Common myeloid progenitor, CD34-positive (primary cell): Measurements from ENCODE around the gene LPP.

Source experiments
- CTCF ChIA-PET: fragments of 350-600 bp; sonication (Branson Sonifier 250); formaldehyde crosslinking; loops from one replicate; lab custom pipeline; 2021; ENCODE audit warnings: antibody characterized with exemption; lab: Charles Lee
- POLR2A ChIA-PET: fragments of 350-600 bp; sonication (Branson Sonifier 250); formaldehyde crosslinking; loops from one replicate; lab custom pipeline; 2021; ENCODE audit warnings: antibody characterized with exemption; lab: Charles Lee
- DNase-seq, 3 donors: peaks; one replicate each; pipeline versions ENCODE4 v3.0.0 to v3.0.0-alpha.2; 2013
- H3K27ac ChIP-seq, 2 experiments: 1 replicate in 1 of 2; 2 replicates in 1 of 2; pipeline ENCODE4 v1.7.0; 2013; ENCODE audit warnings: inconsistent platforms in 2 of 2, low read length in 2 of 2, mild to moderate bottlenecking in 2 of 2, low read depth in 1 of 2, moderate library complexity in 1 of 2; ENCODE audit not compliant: severe bottlenecking in 2 of 2, insufficient read depth in 1 of 2, poor library complexity in 1 of 2
- H3K27me3 ChIP-seq, 5 experiments: replicated peaks in 2 of 5; 1 replicate in 3 of 5; 2 replicates in 2 of 5; pipeline versions ENCODE4 v1.6.1 to v1.7.0; 2013; ENCODE audit warnings: low read length in 4 of 5, mild to moderate bottlenecking in 2 of 5, moderate library complexity in 2 of 5, inconsistent platforms in 1 of 5; ENCODE audit not compliant: insufficient read depth in 5 of 5, control insufficient read depth in 4 of 5
- H3K36me3 ChIP-seq, 4 experiments: 1 replicate in 2 of 4; 2 replicates in 2 of 4; pipeline versions ENCODE4 v1.6.1 to v1.7.0; 2013; ENCODE audit warnings: low read length in 3 of 4, control low read depth in 1 of 4, mild to moderate bottlenecking in 1 of 4; ENCODE audit not compliant: control insufficient read depth in 4 of 4, insufficient read depth in 4 of 4
- H3K4me1 ChIP-seq, 4 experiments: 1 replicate in 3 of 4; 2 replicates in 1 of 4; pipeline versions ENCODE4 v1.6.1 to v1.7.1; 2013; ENCODE audit warnings: low read length in 3 of 4, mild to moderate bottlenecking in 3 of 4, control low read depth in 1 of 4, inconsistent platforms in 1 of 4, moderate library complexity in 1 of 4; ENCODE audit not compliant: control insufficient read depth in 4 of 4, insufficient read depth in 4 of 4; ENCODE audit errors: control extremely low read depth in 1 of 4
- H3K4me3 ChIP-seq, 7 experiments: 1 replicate in 4 of 7; 2 replicates in 3 of 7; pipeline versions ENCODE4 v1.5.1 to v1.7.0; 2013; ENCODE audit warnings: mild to moderate bottlenecking in 7 of 7, low read length in 6 of 7, moderate library complexity in 6 of 7, inconsistent platforms in 2 of 7, low read depth in 2 of 7, control low read depth in 1 of 7; ENCODE audit not compliant: insufficient read depth in 4 of 7, control insufficient read depth in 1 of 7; ENCODE audit errors: extremely low read depth in 1 of 7
- H3K9me3 ChIP-seq, 5 experiments: 1 replicate in 4 of 5; 2 replicates in 1 of 5; pipeline versions ENCODE4 v1.6.1 to v1.7.1; 2013; ENCODE audit warnings: low read length in 4 of 5, mild to moderate bottlenecking in 2 of 5, inconsistent platforms in 1 of 5, low read depth in 1 of 5, moderate library complexity in 1 of 5; ENCODE audit not compliant: control insufficient read depth in 4 of 5, insufficient read depth in 2 of 5; ENCODE audit errors: control extremely low read depth in 1 of 5
- WGBS: methylation state at CpG from one replicate; pipeline ENCODE4 v1.1.5; 2013; ENCODE audit not compliant: insufficient coverage; 5-methylcytosine and 5-hydroxymethylcytosine counted together

LPP gene

GRCh38 chr3:188854772-188855149 is 700.8 kb downstream of the LPP start:
- CTCF ChIA-PET, result no interaction called here
- POLR2A ChIA-PET, result no interaction called here
- no peaks in the 10 kb centered on the region for H3K4me1 ChIP-seq
- DNase-seq, result no peak
- no peak overlapping the region for H3K27ac ChIP-seq
- peaks cover 0 to 3% (median 0%) of the 10 kb centered on the region in 5 experiments for H3K9me3 ChIP-seq
- no peaks in the 10 kb centered on the region for H3K27me3 ChIP-seq
- H3K4me3 ChIP-seq, result no peak overlapping the region
- no peaks in the 10 kb centered on the region for H3K36me3 ChIP-seq

- Histone ChIP-seq H3K27ac (no peak overlapping the region), H3K36me3 (no peaks in the 10 kb centered on the region), H3K4me1 (no peaks in the 10 kb centered on the region), H3K9me3 (peaks cover 0 to 3% (median 0%) of the 10 kb centered on the region in 5 experiments), H3K27me3 (no peaks in the 10 kb centered on the region), H3K4me3 (no peak overlapping the region)
- CTCF ChIA-PET, result interaction anchor here (0.6 kb wide), 1 partner anchor 100 kb away, joined by 4 read pairs; no protein-coding TSS in a partner anchor
- WGBS, result 92% methylated on average over 2 of the region's 3 CpGs
- POLR2A ChIA-PET, result no interaction called here
- no peak for DNase-seq
Measured at GRCh38 chr3:188855675-188856074, 701.7 kb downstream of the LPP start.

DNA sequence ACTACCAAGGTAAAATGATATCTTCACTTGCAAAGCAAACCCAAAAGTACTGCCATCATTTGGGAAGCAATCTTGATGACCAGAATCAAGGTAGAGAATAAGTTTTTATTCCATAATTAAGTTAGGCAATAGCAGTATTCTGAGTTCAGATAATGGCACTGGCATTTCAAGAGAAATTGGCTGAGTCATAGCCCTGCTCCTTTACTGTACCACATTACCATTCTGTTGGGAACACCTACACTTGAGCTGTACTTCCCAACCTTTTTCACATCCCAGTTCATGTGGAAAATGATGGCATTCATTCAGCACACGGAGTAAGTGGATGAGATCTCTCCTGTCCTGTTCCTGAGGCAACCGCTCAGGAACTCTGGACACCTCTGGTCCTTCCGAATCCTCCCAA is 706.2 kb downstream of the LPP start:
- Histone ChIP-seq H3K27ac (no peak overlapping the region), H3K9me3 (peaks cover 0 to 1% (median 0%) of the 10 kb centered on the region in 5 experiments), H3K4me1 (no peaks in the 10 kb centered on the region), H3K27me3 (no peaks in the 10 kb centered on the region), H3K36me3 (no peaks in the 10 kb centered on the region), H3K4me3 (no peak overlapping the region)
- WGBS, result 100% methylated on average over 1 of the region's 3 CpGs
- ChIA-PET CTCF (no interaction called here), POLR2A (no interaction called here)
- DNase-seq, result no peak

DNA sequence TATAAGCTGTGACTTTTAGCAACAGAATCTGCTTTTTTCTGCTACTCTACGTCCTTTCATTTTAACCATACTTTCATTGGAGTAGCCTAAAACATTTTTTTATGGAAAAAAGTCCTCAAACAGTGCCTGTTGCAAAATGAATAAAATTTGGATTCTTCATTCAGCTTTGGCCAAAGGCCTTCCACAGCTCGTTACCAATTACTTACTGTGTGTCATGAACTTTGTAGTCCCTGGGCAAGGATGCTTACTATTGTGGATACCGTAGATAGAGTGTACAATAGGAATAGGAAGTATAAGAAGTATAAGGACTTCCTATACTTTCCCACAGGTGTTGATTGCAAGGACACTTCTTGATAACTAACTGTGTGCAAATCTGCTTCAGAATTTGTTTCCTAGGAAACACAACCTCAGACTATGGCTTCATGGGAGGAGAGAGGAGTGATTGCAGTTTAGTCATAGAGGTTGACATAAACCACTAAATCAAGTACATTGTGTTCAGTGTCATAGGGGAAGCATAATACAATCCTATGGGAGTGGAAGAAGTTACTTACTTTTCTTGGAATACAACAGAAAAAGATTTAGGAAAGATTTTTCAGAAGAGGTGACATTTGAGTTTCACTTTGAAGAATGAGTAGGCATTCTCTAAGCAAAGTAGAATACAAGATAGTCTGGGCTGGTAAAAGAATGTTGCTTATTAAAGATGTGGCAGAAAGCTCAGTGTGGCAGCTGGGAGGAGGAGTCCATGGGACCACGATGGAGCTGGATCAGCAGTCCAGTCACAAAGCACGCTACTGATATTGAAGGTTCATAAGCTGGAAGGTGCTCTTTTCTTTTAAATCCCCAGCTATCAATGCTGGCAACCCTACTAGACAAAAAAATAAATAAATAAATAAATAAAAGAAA is 708.1 kb downstream of the LPP start:
- POLR2A ChIA-PET, result no interaction called here
- peaks cover 0 to 5% (median 2%) of the 10 kb centered on the region in 4 experiments for H3K36me3 ChIP-seq
- H3K4me3 ChIP-seq, result no peak overlapping the region
- no peaks in the 10 kb centered on the region for H3K27me3 ChIP-seq
- 87% methylated on average over 3 of the region's 5 CpGs for WGBS
- CTCF ChIA-PET, result no interaction called here
- no peak overlapping the region for H3K27ac ChIP-seq
- H3K4me1 ChIP-seq, result no peaks in the 10 kb centered on the region
- no peak for DNase-seq
- H3K9me3 ChIP-seq, result peaks cover 0 to 1% (median 0%) of the 10 kb centered on the region in 5 experiments

- H3K4me3 ChIP-seq, result no peak overlapping the region
- H3K9me3 ChIP-seq, result peaks cover 0 to 1% (median 0%) of the 10 kb centered on the region in 5 experiments
- WGBS, result 100% methylated on average over 2 of the region's 3 CpGs
- ChIA-PET POLR2A (interaction anchor here (0.6 kb wide), 1 partner anchor 1134 kb away, joined by 4 read pairs; no protein-coding TSS in a partner anchor), CTCF (no interaction called here)
- H3K27ac ChIP-seq, result no peak overlapping the region
- H3K36me3 ChIP-seq, result peaks cover 0 to 6% (median 2%) of the 10 kb centered on the region in 4 experiments
- no peak for DNase-seq
- no peaks in the 10 kb centered on the region for H3K4me1 ChIP-seq
- no peaks in the 10 kb centered on the region for H3K27me3 ChIP-seq
Measured at GRCh38 chr3:188863999-188864406, 710.0 kb downstream of the LPP start.

- H3K36me3 ChIP-seq, result peaks cover 0 to 9% (median 2%) of the 10 kb centered on the region in 4 experiments
- DNase-seq, result no peak
- POLR2A ChIA-PET, result no interaction called here
Measured at GRCh38 chr3:188867691-188868265, 713.8 kb downstream of the LPP start.

GRCh38 chr3:188868803-188869202 is 714.8 kb downstream of the LPP start:
- Histone ChIP-seq H3K4me1 (no peaks in the 10 kb centered on the region), H3K36me3 (peaks cover 0 to 16% (median 3%) of the 10 kb centered on the region in 4 experiments), H3K9me3 (peaks cover 0 to 1% (median 0%) of the 10 kb centered on the region in 5 experiments), H3K4me3 (no peak overlapping the region), H3K27ac (no peak overlapping the region), H3K27me3 (no peaks in the 10 kb centered on the region)
- no peak for DNase-seq
- POLR2A ChIA-PET, result interaction anchor here (0.6 kb wide), 1 partner anchor 23 kb away, joined by 5 read pairs; no protein-coding TSS in a partner anchor
- CTCF ChIA-PET, result no interaction called here
- no CpG with 5 or more reads among the region's 1 CpG for WGBS

More at GRCh38 chr3:188867691-188868265, 713.8 kb downstream of the LPP start:
- 100% methylated on average over 1 of the region's 4 CpGs for WGBS
- H3K27me3 ChIP-seq, result no peaks in the 10 kb centered on the region
- CTCF ChIA-PET, result no interaction called here
- H3K4me3 ChIP-seq, result no peak overlapping the region
- peaks cover 0 to 1% (median 0%) of the 10 kb centered on the region in 5 experiments for H3K9me3 ChIP-seq
- no peaks in the 10 kb centered on the region for H3K4me1 ChIP-seq
- no peak overlapping the region for H3K27ac ChIP-seq
